GM19463 (cell line): ENCODE measurements around the gene ZNF350.
"Not testable (repeated sequence)": the region's sequence is repeated elsewhere in the genome, so short reads cannot be mapped to it uniquely, and the experiment has no call there.

ENCODE experiments used
- ATAC-seq: cut with Tn5 transposase; IDR thresholded peaks from one replicate; pipeline ENCODE4 v1.9.1; 2021; ENCODE audit warnings: mild to moderate bottlenecking, moderate library complexity; ENCODE audit not compliant: unreplicated experiment

ZNF350 gene

GRCh38 chr19:51986309-51987291 lies at the start of gene ZNF350:
Gene ZNF350, minus strand, starts transcription at chr19:51986840. Its CDS starts 12,480 bp downstream, at chr19:51974360.
- ATAC-seq, result no peak

- ATAC-seq, result no peak
Observed at GRCh38 chr19:52034051-52034728, 47.5 kb upstream of the ZNF350 start.

GRCh38 chr19:52028780-52029123 lies 42.1 kb upstream of the ZNF350 start:
- ATAC-seq, result peak; percentile 29

GRCh38 chr19:52028027-52028779 lies 41.6 kb upstream of the ZNF350 start, which contains the start of gene ZNF614:
Gene ZNF614, minus strand, starts transcription at chr19:52028379. Its CDS starts 2,634 bp downstream, at chr19:52025745.
- peak; percentile 87 for ATAC-seq

GRCh38 chr19:52026255-52026990 lies 39.8 kb upstream of the ZNF350 start:
- not testable (repeated sequence) for ATAC-seq

- ATAC-seq, result not testable (repeated sequence)
Observed at GRCh38 chr19:52024478-52024877, 37.8 kb upstream of the ZNF350 start.

GRCh38 chr19:52022193-52022592 lies 35.6 kb upstream of the ZNF350 start:
- no peak for ATAC-seq

GRCh38 chr19:52020506-52020905 lies 33.9 kb upstream of the ZNF350 start:
- ATAC-seq, result no peak

- no peak for ATAC-seq
Observed at GRCh38 chr19:52010674-52011073, 24.0 kb upstream of the ZNF350 start.

GRCh38 chr19:52007806-52008557 lies 21.3 kb upstream of the ZNF350 start, which contains the start of gene ZNF615:
Gene ZNF615, minus strand, starts transcription at chr19:52008211. Its CDS starts 4,500 bp downstream, at chr19:52003711.
- ATAC-seq, result peak; percentile 88

- no peak for ATAC-seq
Observed at GRCh38 chr19:52007451-52007805, 20.8 kb upstream of the ZNF350 start.

- no peak for ATAC-seq
Observed at GRCh38 chr19:51994048-51994644, 7.5 kb upstream of the ZNF350 start.

GRCh38 chr19:51993422-51993821 lies 6.8 kb upstream of the ZNF350 start:
- no peak for ATAC-seq

- no peak for ATAC-seq
Observed at GRCh38 chr19:51983361-51983760, 3.3 kb downstream of the ZNF350 start.

GRCh38 chr19:51980926-51981325 lies 5.7 kb downstream of the ZNF350 start:
- ATAC-seq, result not testable (repeated sequence)

GRCh38 chr19:51980116-51980736 lies 6.4 kb downstream of the ZNF350 start:
- no peak for ATAC-seq

GRCh38 chr19:51978882-51979281 lies 7.8 kb downstream of the ZNF350 start:
- ATAC-seq, result no peak

- no peak for ATAC-seq
Observed at GRCh38 chr19:51977346-51977745, 9.3 kb downstream of the ZNF350 start.

- no peak for ATAC-seq
Observed at GRCh38 chr19:51976852-51977251, 9.8 kb downstream of the ZNF350 start.
